Stimulated activated CD4-positive, alpha-beta T cell treated with anti-CD3 and anti-CD28 coated beads, Interleukin-2, amount 100 ng/mL, for 48 hours (primary cell): ENCODE measurements around the gene MARCHF10.

Experiments used
- DNase-seq, 2 donors: peaks; one replicate each; pipeline ENCODE4 v3.0.0-alpha.2; 2020

Gene MARCHF10

DNA sequence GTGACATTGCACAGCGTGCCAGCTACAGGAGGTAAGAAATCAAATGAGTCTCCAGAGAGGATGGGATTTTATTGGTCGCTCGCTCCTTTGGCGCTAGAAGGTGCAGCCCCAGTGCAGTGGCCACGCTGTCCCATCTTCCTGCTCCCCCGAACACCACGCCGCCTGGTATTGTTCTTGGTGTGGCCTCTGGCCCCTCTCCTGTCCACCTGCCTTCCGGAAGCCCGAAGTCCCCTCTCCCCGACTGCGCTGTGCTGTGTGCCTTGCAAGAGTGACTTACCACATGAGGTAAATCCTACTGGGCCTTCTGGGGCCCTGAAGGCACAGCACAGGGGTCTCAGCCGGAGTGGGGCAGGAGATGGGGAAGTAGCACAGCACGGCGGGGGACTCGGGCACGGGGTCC, 58.2 kb downstream of the MARCHF10 start:
- no peak for DNase-seq

DNA sequence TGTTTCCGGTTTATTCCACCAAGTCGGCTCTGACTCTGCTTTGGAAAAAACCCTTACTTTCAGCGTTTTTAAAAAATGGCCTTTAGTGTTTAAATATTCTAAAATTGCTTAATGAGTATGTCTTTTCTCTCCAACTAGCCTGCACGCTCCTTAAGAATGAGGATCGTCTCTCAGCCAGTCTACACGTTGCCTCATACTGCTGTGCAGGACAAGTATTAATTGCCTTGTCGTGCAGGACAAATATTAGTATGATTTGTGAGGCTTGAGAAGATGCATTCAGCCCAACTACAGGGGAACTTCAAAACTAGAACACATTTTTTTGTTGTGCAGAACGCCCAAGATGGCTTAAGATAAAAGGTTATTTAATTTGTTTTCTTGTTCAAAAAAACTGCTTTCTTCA, 61.2 kb downstream of the MARCHF10 start:
- DNase-seq = no peak

DNA sequence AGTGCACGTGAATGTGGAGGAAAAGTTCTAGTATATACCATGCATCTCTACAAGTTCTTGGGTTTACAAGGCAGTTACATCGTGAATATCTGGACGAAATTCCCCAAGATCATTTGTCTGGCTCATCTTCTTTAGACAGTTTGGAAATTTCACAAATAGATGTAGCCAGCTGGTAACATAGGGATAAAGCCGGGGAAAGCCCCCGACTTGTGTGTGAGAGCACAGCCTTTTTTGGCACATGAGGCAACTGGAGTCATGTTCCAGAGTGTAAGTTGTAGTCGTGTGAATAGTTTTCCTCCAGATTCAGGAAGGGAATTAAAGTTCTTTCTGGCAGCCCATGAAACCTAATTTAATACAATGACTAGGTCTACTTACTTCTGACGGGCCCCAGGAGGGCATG, 62.3 kb downstream of the MARCHF10 start:
- no peak for DNase-seq

DNA sequence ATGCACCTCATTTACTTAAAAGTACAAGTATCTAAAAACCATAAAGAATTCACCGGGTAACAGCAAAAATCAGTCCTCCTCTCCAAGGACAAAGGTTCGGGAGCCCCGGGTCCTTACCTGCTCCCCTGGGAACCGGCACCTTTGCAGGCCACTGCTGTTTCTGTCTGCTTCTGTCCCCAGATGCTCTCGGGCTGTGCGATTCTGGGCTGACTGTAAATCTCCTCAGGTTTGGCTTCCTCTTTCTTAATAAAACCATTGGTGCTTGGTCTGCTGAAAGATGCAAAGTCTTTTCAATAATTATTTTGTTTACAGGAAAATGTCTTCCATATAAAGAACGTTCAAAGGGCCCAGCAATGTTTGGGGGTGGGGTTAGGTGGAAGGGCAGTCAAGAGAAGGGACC, 63.9 kb downstream of the MARCHF10 start:
- DNase-seq = no peak

DNA sequence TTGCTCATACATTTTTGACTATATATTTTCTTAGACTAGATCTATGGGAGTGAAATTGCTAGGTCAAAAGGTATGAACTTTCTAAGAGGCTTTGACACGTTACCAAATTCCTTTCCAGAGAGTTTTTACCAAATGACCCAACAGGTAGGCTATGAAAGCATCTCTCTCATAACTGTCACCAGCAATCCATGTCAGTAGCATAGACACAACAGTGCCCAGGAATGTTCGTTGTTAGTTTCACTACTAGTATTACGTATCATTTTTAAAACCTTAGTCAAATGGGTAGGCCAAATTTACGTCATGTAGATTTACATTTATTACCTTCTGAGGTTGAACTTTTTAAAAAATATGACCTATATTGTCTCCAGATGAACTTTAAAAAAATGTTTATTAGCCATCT, 66.8 kb downstream of the MARCHF10 start:
- DNase-seq = no peak

DNA sequence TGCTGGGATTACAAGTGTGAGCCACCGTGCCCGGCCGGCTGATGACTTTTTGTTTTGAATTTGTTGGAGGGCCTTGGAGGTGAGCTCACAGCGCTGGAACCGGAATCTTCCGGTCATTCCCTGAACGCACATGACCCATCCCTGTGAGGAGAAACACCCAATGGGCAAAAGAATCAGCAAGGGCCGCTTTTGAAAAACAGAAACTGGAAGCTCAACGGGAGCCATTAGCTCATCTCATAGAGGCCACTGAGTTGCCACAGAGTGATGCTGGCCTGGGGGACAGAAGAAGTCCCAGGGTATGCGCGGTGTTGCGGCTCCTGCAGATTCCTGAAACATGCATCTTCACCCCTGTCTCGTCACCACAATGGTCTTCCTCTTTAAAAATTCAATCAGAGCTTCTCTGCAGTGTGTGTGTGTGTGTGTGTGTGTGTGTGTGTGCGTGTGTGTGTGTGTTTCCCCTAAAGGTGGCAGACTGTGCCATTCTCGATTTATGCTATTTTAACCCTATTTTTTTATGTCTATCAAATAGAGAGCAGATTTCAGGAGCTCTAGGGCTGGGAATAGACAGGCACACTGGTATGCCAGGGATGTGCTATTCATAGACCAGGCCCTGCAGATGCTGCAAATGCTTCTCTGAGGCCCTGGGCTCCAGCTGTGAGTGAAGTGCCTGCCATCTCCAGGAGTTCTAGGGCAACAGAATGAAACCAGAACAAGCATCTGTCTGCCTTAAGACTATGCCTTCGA, 68.3 kb downstream of the MARCHF10 start:
- DNase-seq = no peak

DNA sequence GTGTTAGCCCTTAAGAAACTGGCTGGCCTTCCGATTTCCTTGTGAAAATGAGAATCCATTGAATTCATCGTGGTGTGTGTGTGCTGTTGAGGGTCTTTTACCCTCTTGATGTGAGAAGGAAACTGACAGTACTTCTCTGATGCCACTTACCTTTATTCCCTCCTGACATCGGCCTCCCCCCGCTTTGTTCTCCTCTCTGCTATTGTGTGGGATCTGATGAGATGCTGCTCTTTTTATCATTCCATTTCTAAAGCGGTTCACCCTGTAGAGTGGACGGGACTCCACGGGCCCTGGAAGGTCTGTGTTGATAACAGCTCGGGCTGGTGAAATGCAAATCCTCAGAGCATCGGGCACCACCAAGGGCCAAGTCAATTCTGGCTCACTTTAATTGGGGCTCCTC, 69.8 kb downstream of the MARCHF10 start:
- no peak for DNase-seq

DNA sequence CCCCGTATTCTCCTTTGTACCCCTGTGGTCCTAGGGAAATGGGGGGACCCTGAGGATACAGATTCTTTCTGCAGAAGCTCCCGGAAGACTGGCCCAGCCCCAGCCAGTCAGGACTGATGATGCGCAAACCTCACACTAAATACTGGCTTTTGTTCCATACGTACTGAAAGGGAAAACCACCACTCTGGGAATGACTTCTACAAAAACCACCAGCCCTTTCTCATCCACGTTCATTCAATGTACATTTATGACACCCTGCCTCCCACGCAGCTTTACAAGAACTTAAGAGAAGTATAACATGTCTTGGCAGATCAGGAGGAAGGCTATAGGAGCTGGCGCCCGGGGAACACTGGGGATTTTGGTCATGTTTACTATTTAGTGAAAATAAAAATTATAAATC, 70.6 kb downstream of the MARCHF10 start:
- peak; percentile 19 to 39 for DNase-seq

DNA sequence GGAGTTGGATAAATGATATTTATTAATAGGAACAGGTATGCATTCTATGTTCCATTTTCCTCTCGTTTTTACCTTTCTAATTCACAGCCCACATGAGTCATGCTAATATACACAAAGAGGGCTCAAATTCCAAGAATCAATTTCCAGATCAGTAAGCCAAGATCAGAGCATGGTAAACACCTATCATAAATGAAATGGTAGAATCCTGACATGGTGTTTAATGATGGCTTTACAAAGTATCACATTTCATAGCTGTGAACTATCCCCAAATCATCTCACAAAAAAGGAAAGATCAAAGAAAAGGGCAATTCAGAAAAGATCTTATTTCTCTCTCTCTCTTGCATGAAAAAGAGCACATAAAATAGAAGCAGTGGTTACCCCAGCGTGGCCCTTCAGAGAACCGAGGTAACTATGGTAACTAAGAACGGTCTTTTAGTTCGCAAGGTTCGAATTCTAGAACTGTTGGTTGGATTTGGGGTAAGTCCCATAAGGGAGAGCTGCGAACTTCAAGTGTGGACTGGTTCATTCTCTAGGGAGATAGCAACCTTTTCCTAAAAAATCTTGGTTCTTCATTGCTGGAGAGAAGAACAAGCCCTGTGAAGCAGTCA, 73.0 kb downstream of the MARCHF10 start:
- DNase-seq = no peak

DNA sequence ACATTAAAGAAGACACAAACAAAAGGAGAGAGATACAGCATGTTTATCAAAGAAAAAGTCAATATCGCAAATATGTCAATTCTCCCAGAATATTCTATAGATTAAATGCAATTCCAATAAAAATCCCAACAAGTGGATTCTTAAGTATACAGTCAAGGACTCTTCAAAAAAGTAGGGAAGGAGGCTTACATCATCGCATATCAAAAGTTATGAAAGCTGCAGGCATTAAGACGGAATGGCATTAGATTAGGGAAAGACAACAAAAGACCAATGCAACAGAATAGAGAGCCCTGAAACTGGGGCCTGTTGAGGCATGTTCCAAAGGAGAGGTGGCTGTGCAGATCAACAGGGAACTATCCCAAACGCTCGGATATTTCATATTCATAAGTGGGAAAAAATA, 76.0 kb downstream of the MARCHF10 start:
- DNase-seq = no peak

DNA sequence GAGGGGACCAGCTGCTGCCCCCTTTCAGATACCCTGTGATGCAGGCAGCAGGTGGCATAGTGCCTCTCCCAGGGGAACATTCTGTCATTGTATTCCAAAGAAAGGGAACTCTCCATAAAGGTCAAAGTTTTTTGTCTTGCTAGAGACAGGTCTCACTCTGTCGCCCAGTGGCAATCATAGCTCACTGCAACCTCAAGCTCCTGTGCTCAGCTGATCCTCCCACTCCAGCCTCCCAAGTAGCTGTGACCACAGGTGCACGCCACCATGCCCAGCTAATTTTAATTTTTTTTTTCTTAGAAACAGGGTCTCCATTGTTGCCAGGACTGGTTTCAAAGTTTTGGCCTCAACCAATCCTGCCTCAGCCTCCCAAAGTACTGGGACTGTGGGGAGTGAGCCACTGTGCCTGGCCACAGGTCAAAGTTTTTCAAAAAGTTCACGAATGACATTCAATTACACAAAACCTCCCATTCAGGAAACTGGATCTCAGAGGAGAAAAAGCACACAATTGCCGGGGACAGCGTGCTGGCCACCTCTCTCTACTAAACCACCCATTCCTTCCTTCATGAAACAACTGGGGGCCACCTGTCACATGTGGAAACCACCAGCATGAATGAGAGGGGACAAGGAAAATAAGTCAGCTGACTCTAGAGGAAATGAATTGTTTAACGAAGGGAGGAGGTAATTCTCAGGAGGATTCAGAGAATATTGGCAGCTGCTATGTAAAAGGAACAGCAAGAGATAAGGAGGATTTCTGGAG, 80.0 kb downstream of the MARCHF10 start:
- DNase-seq = no peak

DNA sequence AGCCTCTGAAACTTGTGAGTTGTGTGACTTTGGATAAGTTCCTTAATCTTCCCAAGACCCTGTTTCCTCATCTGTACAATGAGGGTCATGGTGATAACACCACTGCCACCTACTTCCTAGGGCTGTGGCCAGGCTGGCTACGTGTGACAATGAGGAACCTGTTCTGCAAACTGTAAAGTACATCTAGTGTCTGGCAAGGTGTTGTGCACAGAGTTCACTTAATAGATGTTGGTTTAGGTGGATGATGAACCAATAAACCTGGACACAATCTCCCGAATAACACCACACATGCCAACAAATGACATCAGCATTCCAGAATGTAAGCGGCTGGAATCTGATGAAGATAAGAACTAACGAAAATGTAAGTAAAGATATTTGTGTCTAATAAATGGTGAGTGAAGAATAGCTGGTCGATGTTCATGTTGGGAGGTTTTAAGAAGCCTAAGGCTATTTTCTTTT, 82.3 kb downstream of the MARCHF10 start:
- no peak for DNase-seq

DNA sequence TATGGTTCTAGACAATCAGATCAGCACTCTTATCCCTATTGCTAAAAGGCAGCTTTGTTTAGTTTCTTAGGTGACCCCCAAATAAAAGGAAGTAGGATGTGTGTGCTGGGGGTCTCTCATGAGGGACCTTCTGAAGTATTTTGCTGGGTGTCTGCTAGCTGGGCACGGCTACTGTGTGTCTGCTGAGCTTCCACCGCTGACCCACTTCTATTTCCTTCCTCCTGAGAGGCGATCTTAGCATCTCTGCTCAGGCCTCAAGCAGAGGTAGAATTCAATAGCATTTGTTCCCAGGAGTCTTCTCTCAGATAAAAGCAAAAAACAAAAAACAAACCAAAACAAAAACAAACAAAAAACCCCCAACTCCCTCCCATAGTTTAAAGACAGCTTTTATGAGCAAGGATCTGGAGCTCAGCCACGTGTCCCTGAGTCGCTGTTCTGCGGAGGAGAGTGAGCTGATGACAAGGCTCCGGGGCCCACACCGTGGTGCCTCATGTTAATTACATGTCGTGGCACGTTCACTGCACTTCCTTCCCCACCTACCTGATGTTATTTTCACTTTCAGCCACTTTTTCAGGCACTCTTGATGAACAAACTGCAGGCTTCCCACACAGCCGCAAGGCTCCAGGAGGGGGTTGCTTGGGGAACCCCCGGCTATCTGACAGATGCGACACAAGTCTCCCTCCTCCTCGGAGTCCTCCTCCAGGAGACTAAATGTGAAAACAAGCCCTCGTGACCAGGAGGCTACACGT, 83.5 kb downstream of the MARCHF10 start:
- DNase-seq = peak; percentile 62 to 69

DNA sequence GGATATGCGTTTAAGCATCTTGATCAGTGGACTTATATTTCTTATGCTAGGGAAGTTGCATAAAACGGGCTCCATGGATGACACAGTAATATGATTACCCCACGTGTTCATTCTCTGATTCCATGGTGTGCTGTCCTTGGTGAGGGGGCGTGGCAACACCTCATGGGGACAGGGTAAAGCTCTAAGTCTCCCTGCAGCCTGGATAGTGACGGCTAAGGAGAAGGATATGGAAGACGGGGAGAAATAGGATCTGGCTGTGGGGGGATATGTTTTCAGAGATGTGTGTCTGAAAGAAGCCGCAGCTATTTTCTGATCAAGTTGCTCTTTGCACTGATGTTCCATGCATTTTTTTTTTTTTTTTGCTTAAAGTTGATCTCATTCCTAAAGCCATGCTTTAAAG, 84.3 kb downstream of the MARCHF10 start:
- no peak for DNase-seq

DNA sequence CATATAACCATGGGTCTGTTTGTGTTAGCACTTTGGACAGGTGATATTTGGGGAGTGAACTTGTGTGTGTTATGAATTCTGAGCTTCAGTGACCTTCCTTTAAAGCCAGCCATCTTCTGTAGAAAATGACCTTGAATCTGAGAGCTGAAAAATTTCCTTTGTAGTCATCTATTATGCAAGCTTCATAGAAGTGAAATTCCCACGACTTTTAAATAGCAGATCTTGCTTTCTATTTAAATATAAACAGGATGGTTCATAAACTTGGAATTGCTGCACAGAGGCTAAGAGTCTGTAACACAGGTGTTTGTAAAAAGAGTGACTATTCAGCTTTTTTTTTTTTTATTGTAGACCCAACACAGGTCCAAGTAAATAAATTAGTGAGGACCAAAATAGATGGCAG, 85.5 kb downstream of the MARCHF10 start:
- DNase-seq = no peak

DNA sequence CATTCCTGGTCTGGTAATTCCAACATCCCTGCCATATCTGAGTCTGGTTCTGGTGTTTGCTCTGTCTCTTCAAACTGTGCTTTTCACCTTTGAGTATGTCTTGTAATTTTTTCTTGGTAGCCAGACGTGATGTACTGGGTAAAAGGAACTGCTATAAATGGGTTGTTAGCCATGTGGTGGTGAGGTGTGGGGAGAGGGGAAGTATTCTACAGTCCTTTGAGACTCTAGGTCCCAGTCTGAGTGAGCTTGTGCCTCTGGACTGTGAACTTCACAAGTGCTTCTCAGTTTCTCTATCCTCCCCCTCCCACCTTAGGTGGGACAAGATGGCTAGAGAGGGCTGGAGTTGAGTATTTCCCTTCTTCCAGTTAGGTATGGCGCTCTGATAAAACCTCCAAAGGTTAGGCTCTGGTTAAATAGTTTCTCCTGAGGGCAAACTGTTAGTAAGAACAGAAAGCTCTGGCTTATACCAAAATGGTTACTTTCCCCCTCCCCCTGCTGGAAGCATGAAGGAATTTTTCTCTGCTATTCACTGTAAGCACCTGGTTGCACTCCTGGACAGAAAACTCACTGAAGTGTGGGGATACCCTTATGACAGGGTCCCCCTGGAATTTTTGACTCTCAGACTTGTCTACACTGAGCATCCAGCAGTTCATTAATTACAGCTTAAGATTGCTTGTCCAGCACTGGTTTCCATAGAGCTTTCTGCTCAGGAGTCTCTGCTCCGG, 87.8 kb downstream of the MARCHF10 start:
- DNase-seq = no peak

DNA sequence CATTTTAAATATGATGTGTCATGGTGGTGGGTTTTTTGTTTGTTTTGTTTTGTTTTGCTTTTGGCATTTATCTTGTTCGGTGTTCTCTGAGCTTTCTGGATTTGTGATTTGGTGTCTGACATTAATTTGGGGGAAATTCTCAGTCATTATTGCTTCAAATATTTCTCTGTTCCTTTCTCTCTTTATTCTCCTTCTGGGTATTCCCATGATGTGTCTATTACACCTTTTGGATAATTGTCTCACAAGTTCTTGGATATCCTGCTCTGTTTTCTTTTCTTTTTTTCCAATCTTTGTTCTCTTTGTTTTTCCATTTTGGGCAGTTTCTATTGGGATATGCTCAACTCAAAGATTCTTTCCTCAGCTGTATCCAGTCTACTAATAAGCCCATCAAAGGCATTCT, 88.5 kb downstream of the MARCHF10 start:
- DNase-seq = no peak

DNA sequence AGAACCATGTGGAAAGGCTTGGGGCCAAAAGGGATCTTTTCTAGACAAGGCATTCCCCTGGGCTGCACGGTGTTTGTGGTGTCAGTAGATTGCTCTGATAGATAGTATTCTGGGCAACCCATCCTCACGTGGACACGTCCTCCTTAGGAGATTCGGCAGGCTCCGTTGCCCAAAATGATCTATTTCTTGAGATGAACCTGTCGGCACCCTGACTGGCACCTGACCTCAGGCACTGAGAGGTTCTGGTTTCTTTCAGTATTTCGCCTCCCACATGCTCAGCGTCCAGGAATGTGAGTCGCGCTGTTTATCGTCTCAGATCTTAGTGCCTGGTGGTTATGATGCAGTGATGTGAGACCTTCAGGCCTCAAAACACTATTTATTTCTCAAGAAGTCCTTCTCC, 89.7 kb downstream of the MARCHF10 start:
- DNase-seq = no peak

DNA sequence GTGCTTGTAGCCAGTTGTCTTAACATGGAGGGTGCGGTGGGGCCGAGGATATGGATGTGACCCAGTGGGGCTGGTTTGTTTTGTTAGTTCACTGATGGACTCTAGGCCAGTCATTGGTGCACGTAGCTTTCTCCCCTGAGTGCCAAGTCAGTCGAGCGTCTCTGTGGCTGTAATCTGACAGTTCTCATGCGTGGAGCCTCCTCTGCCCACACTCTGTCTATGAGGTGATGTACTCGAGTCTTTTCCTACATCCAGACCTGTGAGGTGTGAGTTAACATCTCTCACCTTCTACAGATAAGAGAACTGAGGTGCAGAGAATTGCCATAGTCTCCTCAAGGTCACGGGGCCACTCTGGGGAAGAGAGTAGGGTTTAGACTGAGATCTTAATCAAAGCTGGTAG, 90.2 kb downstream of the MARCHF10 start:
- no peak for DNase-seq

DNA sequence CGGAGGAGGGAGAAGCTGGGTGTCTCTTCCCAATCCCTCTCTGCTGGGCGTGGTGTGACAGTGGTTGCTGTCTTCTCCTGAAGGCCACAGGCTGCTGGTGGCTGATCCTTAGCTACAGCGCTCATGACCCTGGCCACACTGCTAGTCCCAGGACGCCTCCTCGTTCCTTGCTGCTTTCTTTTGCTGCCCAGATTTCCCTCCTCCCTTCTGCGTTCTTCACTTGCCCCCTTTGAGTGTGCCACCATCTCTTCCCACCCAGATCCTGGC, 90.6 kb downstream of the MARCHF10 start:
- DNase-seq = no peak

DNA sequence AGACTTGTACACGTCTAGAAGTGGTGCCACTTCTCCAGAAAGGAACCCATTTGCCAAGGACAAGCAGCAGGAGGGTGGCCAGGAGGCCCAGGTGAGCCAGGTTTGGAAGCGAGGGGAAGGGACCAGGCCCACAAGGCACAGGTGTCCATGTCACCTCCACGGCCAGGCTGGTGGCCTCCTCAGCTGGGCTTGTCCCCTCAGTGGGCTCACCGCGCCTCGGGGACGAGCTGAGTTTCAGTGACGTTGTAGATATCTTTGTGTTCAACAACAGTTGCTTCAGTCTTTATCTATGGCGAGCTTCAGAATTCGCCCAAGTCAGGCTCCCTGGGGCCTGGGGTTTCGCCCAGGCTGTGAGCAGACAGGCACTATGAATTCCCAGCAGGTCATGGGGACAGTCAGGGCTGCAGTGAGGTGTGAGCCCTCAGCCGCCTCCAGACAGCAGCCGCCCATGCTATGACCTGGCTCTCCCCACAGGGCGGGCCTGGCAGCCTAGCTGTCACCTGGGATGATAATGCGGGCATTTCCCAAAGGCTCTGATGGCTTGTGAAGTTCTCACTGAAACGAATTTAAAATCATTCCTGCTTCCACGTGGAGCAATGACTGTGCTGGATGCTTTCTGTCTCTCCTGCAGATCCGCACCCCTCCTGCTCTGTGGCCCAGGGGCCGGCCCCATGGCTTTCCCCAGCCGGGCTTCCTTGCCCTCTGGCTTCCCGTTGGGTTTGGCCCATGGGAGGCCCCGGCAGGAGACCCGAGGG, 91.1 kb downstream of the MARCHF10 start:
- DNase-seq = no peak

DNA sequence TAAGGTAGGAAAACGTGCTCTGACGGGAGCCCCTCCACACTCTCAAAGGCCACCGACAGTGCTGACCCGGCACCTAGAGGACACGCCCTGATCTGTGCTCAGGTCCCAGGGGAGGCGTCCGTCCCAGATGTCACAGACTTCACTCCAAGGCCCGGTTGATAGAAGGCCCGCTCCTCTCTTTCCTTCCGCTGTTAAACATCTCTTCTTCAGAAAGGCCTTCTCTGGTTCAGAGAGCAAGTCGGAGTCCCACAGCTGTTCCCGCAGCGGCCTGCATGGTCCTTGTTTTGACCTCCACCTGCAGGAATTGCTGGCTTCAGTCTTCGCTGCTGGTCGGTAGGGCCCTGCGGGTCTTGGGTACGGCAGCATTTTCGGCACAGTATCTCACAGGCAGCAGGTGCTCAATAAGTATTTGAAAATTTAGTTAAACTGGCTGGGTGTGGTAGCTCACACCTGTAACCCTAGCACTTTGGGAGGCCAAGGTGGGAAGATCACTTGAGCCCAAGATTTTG, 92.2 kb downstream of the MARCHF10 start:
- DNase-seq = no peak
